Adrenal gland (tissue), 12 donors: ENCODE data around the gene TNIK. TPM values are rescaled to one million over a fixed set of nuclear protein-coding genes. Genes with fewer than 3 reads are reported as not detected.

ENCODE experiments used
- DNase-seq, 7 donors: peaks; one replicate each; pipeline ENCODE4 v3.0.0-alpha.2; 2019 to 2020
- H3K27ac ChIP-seq, 5 donors: fragments of 200-600 bp; sonication (generic) in 4 of 5; 1 replicate in 3 of 5; 2 replicates in 2 of 5; pipeline versions ENCODE4 v1.5.1 to v1.8.0; 2016 to 2020; ENCODE audit warnings: mild to moderate bottlenecking in 1 of 5
- H3K27me3 ChIP-seq: fragments of 200-600 bp; 2 replicates; pipeline ENCODE4 v1.8.0; 2021
- H3K36me3 ChIP-seq, 2 donors: fragments of 200-600 bp; replicated peaks in 1 of 2; 1 replicate in 1 of 2; 2 replicates in 1 of 2; pipeline versions ENCODE4 v1.5.1 to v1.8.0; 2018 to 2022
- H3K4me1 ChIP-seq, 2 donors: fragments of 200-600 bp; replicated peaks in 1 of 2; 1 replicate in 1 of 2; 2 replicates in 1 of 2; pipeline versions ENCODE4 v1.5.1 to v1.8.0; 2018 to 2021
- H3K4me3 ChIP-seq, 4 donors: fragments of 200-600 bp; sonication (generic) in 3 of 4; one replicate each; pipeline ENCODE4 v1.5.1; 2016 to 2018
- H3K9me3 ChIP-seq, 3 donors: fragments of 200-600 bp; sonication (generic) in 1 of 3; replicated peaks in 1 of 3; 1 replicate in 2 of 3; 2 replicates in 1 of 3; pipeline versions ENCODE4 v1.5.1 to v1.8.0; 2016 to 2021
- CTCF ChIP-seq, 6 experiments: fragments of 450-650 bp in 4 of 6; fragments of 200-600 bp in 2 of 6; sonication (generic) in 1 of 6; IDR thresholded peaks; 1 replicate in 5 of 6; 2 replicates in 1 of 6; pipeline versions ENCODE4 v1.5.1 to v1.8.0; 2016 to 2021; ENCODE audit warnings: antibody characterized with exemption in 6 of 6, mild to moderate bottlenecking in 2 of 6, moderate library complexity in 1 of 6
- POLR2A ChIP-seq, 2 donors: fragments of 450-650 bp; IDR thresholded peaks; one replicate each; pipeline ENCODE4 v1.6.1; 2017; ENCODE audit warnings: antibody characterized with exemption in 2 of 2, mild to moderate bottlenecking in 2 of 2, moderate library complexity in 1 of 2
- WGBS, 4 donors: extraction: QIAGEN DNeasy Blood & Tissue Kit in 2 of 4; methylation state at CpG; one replicate each; pipeline versions ENCODE4 v1.1.5 to v1.1.7; 2013 to 2017; 5-methylcytosine and 5-hydroxymethylcytosine counted together
- intact Hi-C, 2 donors: fragments of 100-400 bp; cut with DNase I; formaldehyde crosslinking; loops; one replicate each; pipeline versions ENCODE4 v1.14.1 to v1.15.0; 2022 to 2023
- microRNA counts, 2 donors: library from miRNA; unstranded; fragments of <30 nt; microRNA quantifications; one replicate each; lab custom pipeline; 2016
- microRNA-seq, 3 donors: library from miRNA; unstranded; fragments of <30 nt; microRNA quantifications; one replicate each; pipeline ENCODE4, GENCODE V29; 2017 to 2020
- polyA plus RNA-seq, 3 donors: library from polyadenylated mRNA; stranded (reverse); fragments of 200-250 nt in 2 of 3; fragments of 350-450 nt in 1 of 3; fragmentation: Illumina TruSeq in 1 of 3; extraction: RNeasy Lipid Tissue Mini Kit (QIAGEN cat#74804) in 1 of 3; gene quantifications; one replicate each; pipeline ENCODE4 v1.2.3, GENCODE V29; 2013 to 2014
- small RNA-seq, 2 donors: library from RNA; depleted of rRNA; stranded (forward); fragments of <200 nt; gene quantifications; one replicate each; pipeline ENCODE3, GENCODE V24; 2016
- total RNA-seq, 9 donors: library from RNA; depleted of rRNA in 4 of 9; stranded (reverse); fragments of >200 nt in 4 of 9; fragments of 120-200 nt in 1 of 9; fragmentation: NEBNext Ultra II Directional in 1 of 9; extraction: Animal tissue kit (Norgen Biotek cat#: 25700) in 1 of 9; gene quantifications; one replicate each; pipeline versions ENCODE4 v1.1.0 to v1.2.4, GENCODE V29; 2013 to 2023
- donor health status: healthy with polysubstance abuse.
- donor health status: Bipolar disorder and iron deficiency.
- donor health status: DM: yes; HTN: yes; CAD: no.
- donor health status: DM: no; HTN: no; CAD: no.
- donor health status: DM: no; HTN: no; CAD: no.
- donor health status: DM: yes; HTN: yes; CAD: no.

TNIK gene
- total and polyA plus RNA-seq, 12 donors: 4.9 to 33.1 (median 10.7) TPM

- WGBS, 4 donors: 82 to 91% (median 86%) methylated on average over 4 of the region's 4 CpGs
- TF ChIP-seq POLR2A (IDR thresholded peaks at IDR 0.05) (no peak), CTCF (IDR thresholded peaks at IDR 0.05) (no peak)
- intact Hi-C loops: no loop called here
- Histone ChIP-seq H3K4me1 (no peaks in the 10 kb centered on the region), H3K9me3 (no peaks in the 10 kb centered on the region), H3K4me3 (no peak overlapping the region), H3K27me3 (peaks cover 4% of the 10 kb centered on the region), H3K27ac (no peak overlapping the region), H3K36me3 (no peaks in the 10 kb centered on the region)
- DNase-seq: no peak
Measured at GRCh38 chr3:171011873-171012336, 448.3 kb downstream of the TNIK start.

MicroRNAs within 50 kb of the gene (microRNA counts, 767-probe panel; counts per million panel counts)
- microRNA hsa-miR-569 (lab: Ali Mortazavi, UCI): 0 counts per million in 2 donors

Small RNAs within 50 kb of the gene (microRNA-seq; reads per million reads assigned to microRNA genes)
- gene MIR569: 0 reads per million in 3 donors

Small RNAs within 50 kb of the gene (small RNA-seq; reads per million reads assigned to genes)
- gene MIR569 (0 to 0.08 reads per million in 2 donors), gene RF00019 (0 reads per million in 2 donors), gene RNU6-348P (0 reads per million in 2 donors)
